Measurements from ENCODE around the gene BIRC3.

GRCh38 chr11:102312667-102313066 is 4.6 kb upstream of the BIRC3 start:
- TF ChIP-seq, protein P1, sequence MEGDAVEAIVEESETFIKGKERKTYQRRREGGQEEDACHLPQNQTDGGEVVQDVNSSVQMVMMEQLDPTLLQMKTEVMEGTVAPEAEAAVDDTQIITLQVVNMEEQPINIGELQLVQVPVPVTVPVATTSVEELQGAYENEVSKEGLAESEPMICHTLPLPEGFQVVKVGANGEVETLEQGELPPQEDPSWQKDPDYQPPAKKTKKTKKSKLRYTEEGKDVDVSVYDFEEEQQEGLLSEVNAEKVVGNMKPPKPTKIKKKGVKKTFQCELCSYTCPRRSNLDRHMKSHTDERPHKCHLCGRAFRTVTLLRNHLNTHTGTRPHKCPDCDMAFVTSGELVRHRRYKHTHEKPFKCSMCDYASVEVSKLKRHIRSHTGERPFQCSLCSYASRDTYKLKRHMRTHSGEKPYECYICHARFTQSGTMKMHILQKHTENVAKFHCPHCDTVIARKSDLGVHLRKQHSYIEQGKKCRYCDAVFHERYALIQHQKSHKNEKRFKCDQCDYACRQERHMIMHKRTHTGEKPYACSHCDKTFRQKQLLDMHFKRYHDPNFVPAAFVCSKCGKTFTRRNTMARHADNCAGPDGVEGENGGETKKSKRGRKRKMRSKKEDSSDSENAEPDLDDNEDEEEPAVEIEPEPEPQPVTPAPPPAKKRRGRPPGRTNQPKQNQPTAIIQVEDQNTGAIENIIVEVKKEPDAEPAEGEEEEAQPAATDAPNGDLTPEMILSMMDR (IDR thresholded peaks at IDR 0.05), result no peak
- TF ChIP-seq TCF7L2 (IDR thresholded peaks at IDR 0.05; ENCODE audit: low read depth, low read length) (no peak), POLR2AphosphoS5 (IDR thresholded peaks at IDR 0.05; ENCODE audit: low read depth, low read length) (no peak), SIN3A (IDR thresholded peaks at IDR 0.05; ENCODE audit: borderline replicate concordance, insufficient read depth, low read depth, low read length) (no peak)
